Measurements from ENCODE around the gene ZNF462.

- TF ChIP-seq GATA2 (IDR thresholded peaks at IDR 0.05; ENCODE audit: low read depth, low read length) (no peak), GATA3 (IDR thresholded peaks at IDR 0.05; ENCODE audit: low read depth, low read length) (no peak)
Observed at GRCh38 chr9:106936680-106937079, 73.7 kb downstream of the ZNF462 start.
